Neural cell (in vitro differentiated cells): ENCODE results near the gene TBX15. TPM values are rescaled to one million over a fixed set of nuclear protein-coding genes. Genes with fewer than 3 reads are reported as not detected.
A peak's percentile ranks its signal among the peaks of the same experiment; 100 is the strongest.

Source experiments
- H2AFZ ChIP-seq: fragments of 200-600, 300-800 bp; sonication (generic), shearing (Covaris generic); 2 replicates; pipeline ENCODE4 v1.6.0; 2014; ENCODE audit warnings: low read depth, mild to moderate bottlenecking, antibody characterized with exemption, low read length, moderate library complexity
- H3F3A ChIP-seq: fragments of 200-600 bp; shearing (Covaris generic); 2 replicates; pipeline ENCODE4 v1.6.1; 2016; ENCODE audit warnings: mild to moderate bottlenecking, moderate library complexity, mixed read lengths, antibody characterized with exemption, low read length; ENCODE audit not compliant: insufficient read depth, poor library complexity, severe bottlenecking
- H3K27ac ChIP-seq: fragments of 200-600, 300-800 bp; sonication (generic), shearing (Covaris generic); 2 replicates; pipeline ENCODE4 v1.5.1; 2014; ENCODE audit warnings: mild to moderate bottlenecking, low read length, moderate library complexity
- H3K27me3 ChIP-seq: fragments of 300-800, 200-600 bp; sonication (generic), shearing (Covaris generic); 2 replicates; pipeline ENCODE4 v1.6.0; 2014; ENCODE audit warnings: mild to moderate bottlenecking, low read depth, low read length, moderate library complexity; ENCODE audit not compliant: insufficient read depth
- H3K36me3 ChIP-seq: fragments of 300-800, 200-600 bp; sonication (generic), shearing (Covaris generic); 2 replicates; pipeline ENCODE4 v1.5.1; 2014; ENCODE audit warnings: mild to moderate bottlenecking, antibody characterized with exemption, low read length, moderate library complexity; ENCODE audit not compliant: insufficient read depth
- H3K4me2 ChIP-seq: fragments of 300-800, 200-600 bp; sonication (generic), shearing (Covaris generic); 2 replicates; pipeline ENCODE4 v1.6.0; 2014; ENCODE audit warnings: mild to moderate bottlenecking, low read length
- H3K4me3 ChIP-seq: fragments of 300-800, 200-600 bp; sonication (generic), shearing (Covaris generic); 2 replicates; pipeline ENCODE4 v1.5.1; 2014; ENCODE audit warnings: mild to moderate bottlenecking, low read length, moderate library complexity
- H3K79me2 ChIP-seq: fragments of 200-600 bp; shearing (Covaris generic); replicated peaks from 2 replicates; pipeline ENCODE4 v1.6.0; 2014; ENCODE audit warnings: mild to moderate bottlenecking, low read length, moderate library complexity; ENCODE audit not compliant: insufficient read depth
- H3K9ac ChIP-seq: fragments of 300-800, 200-600 bp; sonication (generic), shearing (Covaris generic); 2 replicates; pipeline ENCODE4 v1.6.1; 2016; ENCODE audit warnings: mild to moderate bottlenecking, low read length, mixed read lengths
- H3K9me2 ChIP-seq: fragments of 200-600 bp; shearing (Covaris generic); 2 replicates; pipeline ENCODE4 v1.6.1; 2016; ENCODE audit warnings: mild to moderate bottlenecking, low read length, mixed read lengths; ENCODE audit not compliant: insufficient read depth
- H3K9me3 ChIP-seq: fragments of 200-600, 300-800 bp; sonication (generic), shearing (Covaris generic); 2 replicates; pipeline ENCODE4 v1.6.1; 2016; ENCODE audit warnings: mild to moderate bottlenecking, mixed run types, low read length, moderate library complexity, mixed read lengths
- H4K20me1 ChIP-seq: fragments of 200-600 bp; shearing (Covaris generic); 2 replicates; pipeline ENCODE4 v1.6.1; 2016; ENCODE audit warnings: mild to moderate bottlenecking, mixed run types; ENCODE audit not compliant: insufficient read depth
- CTCF ChIP-seq: fragments of 450-650 bp; IDR thresholded peaks from 2 replicates; pipeline ENCODE4 v1.5.1; 2014; ENCODE audit warnings: antibody characterized with exemption, mild to moderate bottlenecking, moderate library complexity; ENCODE audit not compliant: poor library complexity, severe bottlenecking
- EP300 ChIP-seq: fragments of 450-650 bp; conservative IDR thresholded peaks from 2 replicates; pipeline ENCODE4 v1.6.1; 2014; ENCODE audit warnings: antibody characterized with exemption, mild to moderate bottlenecking, moderate library complexity; ENCODE audit not compliant: poor library complexity, severe bottlenecking
- EZH2 ChIP-seq: fragments of 200-600, 300-800 bp; shearing (Covaris generic), sonication (generic); IDR thresholded peaks from 2 replicates; pipeline ENCODE4 v1.6.1; 2014; ENCODE audit warnings: antibody characterized with exemption, low read length, borderline replicate concordance, mild to moderate bottlenecking; ENCODE audit not compliant: insufficient read depth, poor library complexity, severe bottlenecking
- MXI1 ChIP-seq: fragments of 450-650 bp; conservative IDR thresholded peaks from 2 replicates; pipeline ENCODE4 v1.6.1; 2014; ENCODE audit warnings: antibody characterized with exemption, mild to moderate bottlenecking; ENCODE audit not compliant: poor library complexity, severe bottlenecking
- POLR2AphosphoS5 ChIP-seq: IDR thresholded peaks from 2 replicates; pipeline ENCODE4 v1.6.1; 2012
- RAD21 ChIP-seq: fragments of 450-650 bp; conservative IDR thresholded peaks from 2 replicates; pipeline ENCODE4 v1.6.1; 2014; ENCODE audit warnings: antibody characterized with exemption, mild to moderate bottlenecking, moderate library complexity
- REST ChIP-seq: IDR thresholded peaks from 2 replicates; pipeline ENCODE4 v1.6.1; 2012; ENCODE audit warnings: borderline replicate concordance
- SMC3 ChIP-seq: fragments of 450-650 bp; conservative IDR thresholded peaks from 2 replicates; pipeline ENCODE4 v1.6.1; 2014; ENCODE audit warnings: antibody characterized with exemption, mild to moderate bottlenecking, moderate library complexity; ENCODE audit not compliant: poor library complexity
- TAF1 ChIP-seq: IDR thresholded peaks from 2 replicates; pipeline ENCODE4 v1.6.1; 2012; ENCODE audit warnings: low read depth
- polyA plus RNA-seq: library from polyadenylated mRNA; depleted of rRNA; stranded (reverse); fragments of >200 nt; gene quantifications from 2 replicates; pipeline ENCODE4 v1.2.3, GENCODE V29; 2014

The TBX15 gene
- polyA plus RNA-seq, 1 donor from 2014 or later = 0.10 TPM

GRCh38 chr1:119008483-119009311, 20.6 kb upstream of the TBX15 start:
- H3F3A ChIP-seq = no peaks in the 10 kb centered on the region
- H3K9ac ChIP-seq = no peak overlapping the region
- no peak overlapping the region for H3K27ac ChIP-seq
- peaks cover 7% of the 10 kb centered on the region for H3K9me3 ChIP-seq
- peaks cover 69% of the 10 kb centered on the region for H3K27me3 ChIP-seq
- no peaks in the 10 kb centered on the region for H3K36me3 ChIP-seq
- H3K4me2 ChIP-seq = no peak overlapping the region
- TF ChIP-seq MXI1 (no peak), SMC3 (peak; percentile 91), RAD21 (peak; percentile 87), POLR2AphosphoS5 (no peak), CTCF (peak; percentile 84)
- no peaks in the 10 kb centered on the region for H3K9me2 ChIP-seq
- no peak overlapping the region for H2AFZ ChIP-seq
- peak overlapping the region; percentile 49 for H3K4me3 ChIP-seq
- no peaks in the 10 kb centered on the region for H4K20me1 ChIP-seq
- no peaks in the 10 kb centered on the region for H3K79me2 ChIP-seq

- Histone ChIP-seq H4K20me1 (no peaks in the 10 kb centered on the region), H3K27me3 (peaks cover 77% of the 10 kb centered on the region), H3K4me2 (no peak overlapping the region), H3K79me2 (no peaks in the 10 kb centered on the region), H3K27ac (no peak overlapping the region), H2AFZ (no peak overlapping the region), H3F3A (no peaks in the 10 kb centered on the region), H3K9ac (no peak overlapping the region), H3K36me3 (no peaks in the 10 kb centered on the region), H3K4me3 (peak overlapping the region; percentile 49), H3K9me3 (peaks cover 7% of the 10 kb centered on the region), H3K9me2 (no peaks in the 10 kb centered on the region)
- TF ChIP-seq RAD21 (no peak), MXI1 (no peak), EZH2 (peak; percentile 90), SMC3 (no peak)
Measured at GRCh38 chr1:119007670-119008482, 19.7 kb upstream of the TBX15 start.

- H3K27me3 ChIP-seq = peaks cover 83% of the 10 kb centered on the region
- no peak overlapping the region for H3K4me2 ChIP-seq
- no peak overlapping the region for H3K27ac ChIP-seq
- no peaks in the 10 kb centered on the region for H4K20me1 ChIP-seq
- TF ChIP-seq MXI1 (no peak), EZH2 (no peak), RAD21 (no peak), POLR2AphosphoS5 (no peak), EP300 (no peak), SMC3 (no peak), CTCF (no peak), TAF1 (no peak), REST (no peak)
- H3K9ac ChIP-seq = no peak overlapping the region
- H3K9me3 ChIP-seq = peaks cover 7% of the 10 kb centered on the region
- no peaks in the 10 kb centered on the region for H3K79me2 ChIP-seq
- H3F3A ChIP-seq = no peaks in the 10 kb centered on the region
- H2AFZ ChIP-seq = no peak overlapping the region
- H3K36me3 ChIP-seq = no peaks in the 10 kb centered on the region
- H3K4me3 ChIP-seq = peak overlapping the region; percentile 56
- no peaks in the 10 kb centered on the region for H3K9me2 ChIP-seq
Measured at GRCh38 chr1:119007339-119007669, 19.2 kb upstream of the TBX15 start.
